Activated CD4-positive, alpha-beta T cell treated with anti-CD3 and anti-CD28 coated beads, Interleukin-2, amount 50 U/mL, for 4 hours (primary cell): ENCODE measurements around the gene ZDBF2.
A peak's percentile ranks its signal among the peaks of the same experiment; 100 is the strongest.
"Not testable (repeated sequence)": the region's sequence is repeated elsewhere in the genome, so short reads cannot be mapped to it uniquely, and the experiment has no call there.

Experiments used
- DNase-seq, 2 experiments: peaks; one replicate each; pipeline ENCODE4 v3.0.0-alpha.2; 2020

Gene ZDBF2

DNA sequence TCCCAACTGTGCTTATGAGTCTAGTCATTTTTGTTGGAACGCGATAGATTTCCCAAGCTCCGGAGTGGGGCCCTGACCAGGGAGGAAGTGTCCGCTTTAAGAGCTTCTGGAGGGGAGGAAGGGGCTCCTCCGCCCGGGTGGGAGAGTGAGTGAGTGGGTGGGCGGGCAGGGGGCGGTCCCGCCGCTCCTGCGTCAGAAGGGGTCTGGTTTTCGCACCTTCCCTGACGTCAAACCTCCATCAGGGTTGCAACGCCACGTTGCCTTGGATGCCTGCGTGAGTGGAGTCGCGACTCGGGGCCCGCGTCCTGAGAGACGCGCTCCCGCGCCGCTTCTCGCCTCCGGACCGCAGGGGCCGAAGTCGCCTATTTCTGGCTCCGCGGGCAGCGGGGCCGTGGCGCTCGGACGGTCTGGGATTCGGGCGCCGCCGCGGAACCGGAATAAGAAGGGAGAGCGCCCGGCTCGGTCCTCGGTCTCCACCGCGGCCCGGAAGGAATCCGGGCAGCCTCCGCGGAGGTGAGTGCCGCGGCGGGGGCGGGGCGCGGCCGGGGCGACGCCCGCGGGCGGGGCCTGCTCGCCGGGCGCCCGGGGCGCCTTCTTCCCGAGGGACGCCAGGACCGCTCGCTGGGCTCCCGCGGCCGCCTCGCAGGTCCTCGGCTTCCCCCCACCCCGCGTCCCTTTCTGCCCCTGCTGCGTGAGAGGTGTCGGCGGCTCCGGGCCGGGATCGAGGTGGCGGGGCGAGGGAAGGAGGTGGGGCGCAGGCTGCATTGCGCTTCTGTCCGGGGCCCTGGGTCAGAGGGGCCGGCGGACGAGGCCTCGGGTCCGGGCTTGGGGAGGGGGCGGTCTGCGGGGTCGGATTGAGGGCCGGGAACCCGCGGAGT, at the start of gene ZDBF2:
Gene ZDBF2, plus strand, starts transcription at position 230 of the 878 bp plus-strand sequence. CDS start 7,187 bp downstream, outside the sequence.
- peak; percentile 32 to 37 for DNase-seq

DNA sequence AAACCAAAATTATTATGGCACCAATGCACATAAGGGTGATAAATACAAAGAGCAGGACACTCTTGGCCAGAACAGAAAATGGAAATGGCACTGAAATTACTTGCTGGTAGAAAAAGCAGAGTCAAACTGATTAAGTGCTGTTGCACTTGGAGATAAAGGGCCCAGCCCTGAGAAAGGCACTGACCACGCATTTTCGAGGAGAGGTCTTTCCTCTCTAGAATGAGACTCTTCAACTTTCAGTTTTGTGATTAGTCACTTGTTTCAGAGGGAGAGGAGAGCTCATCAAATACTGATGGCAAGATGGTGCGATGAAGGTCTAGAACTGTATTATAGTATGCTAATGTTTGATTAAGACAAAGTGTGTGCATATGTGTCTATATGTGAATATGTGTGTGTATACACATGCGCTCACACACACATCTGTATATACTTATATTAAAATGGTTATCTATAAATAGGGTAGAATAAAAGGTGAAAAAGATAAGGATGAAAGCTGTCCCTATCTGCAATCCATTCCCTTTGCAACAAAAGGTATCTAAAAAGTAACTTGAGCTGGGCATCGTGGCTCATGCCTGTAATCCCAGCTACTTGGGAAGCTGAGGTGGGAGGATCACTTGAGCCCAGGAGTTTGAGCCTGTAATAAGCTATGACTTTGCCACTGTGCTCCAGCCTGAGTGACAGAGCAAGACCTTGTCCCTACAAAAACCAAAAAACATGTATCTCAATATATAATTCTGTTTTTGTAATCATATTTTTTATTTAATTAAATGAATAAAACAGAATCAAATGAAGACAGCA, 48.8 kb upstream of the ZDBF2 start:
- DNase-seq = no peak

DNA sequence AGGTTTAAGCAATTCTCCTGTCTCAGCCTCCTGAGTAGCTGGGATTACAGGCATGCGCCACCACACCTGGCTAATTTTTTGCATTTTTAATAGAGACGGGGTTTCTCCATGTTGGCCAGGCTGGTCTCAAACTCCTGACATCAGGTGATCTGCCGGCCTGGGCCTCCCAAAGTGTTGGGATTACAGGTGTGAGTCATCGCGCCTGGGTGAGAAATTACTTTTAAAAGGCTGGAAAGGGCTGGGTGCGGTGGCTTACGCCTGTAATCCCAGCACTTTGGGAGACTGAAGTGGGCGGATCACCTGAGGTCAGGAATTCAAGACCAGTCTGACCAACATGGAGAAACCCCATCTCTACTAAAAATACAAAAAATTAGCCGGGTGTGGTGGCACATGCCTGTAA, 45.8 kb upstream of the ZDBF2 start:
- not testable (repeated sequence) for DNase-seq

DNA sequence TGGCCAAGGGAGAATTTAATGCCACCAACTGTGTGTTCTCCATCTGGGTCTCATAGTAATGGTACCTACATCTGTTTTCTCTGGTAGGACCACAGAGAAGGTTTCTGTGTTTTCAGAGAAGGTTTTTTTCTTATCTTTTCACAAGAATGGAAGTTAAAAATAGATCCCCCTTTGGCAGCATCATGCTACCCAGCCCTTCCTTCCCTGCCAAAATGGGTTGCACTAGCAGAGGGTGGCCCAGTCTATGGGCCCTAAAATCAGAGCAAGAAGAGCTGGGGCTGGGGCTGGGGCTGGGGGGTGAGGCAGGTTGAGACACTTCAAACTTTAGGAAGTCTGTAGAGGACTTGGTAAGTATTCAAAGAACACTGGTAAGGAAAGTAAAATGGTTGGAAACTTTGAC, 44.8 kb upstream of the ZDBF2 start:
- DNase-seq = no peak

DNA sequence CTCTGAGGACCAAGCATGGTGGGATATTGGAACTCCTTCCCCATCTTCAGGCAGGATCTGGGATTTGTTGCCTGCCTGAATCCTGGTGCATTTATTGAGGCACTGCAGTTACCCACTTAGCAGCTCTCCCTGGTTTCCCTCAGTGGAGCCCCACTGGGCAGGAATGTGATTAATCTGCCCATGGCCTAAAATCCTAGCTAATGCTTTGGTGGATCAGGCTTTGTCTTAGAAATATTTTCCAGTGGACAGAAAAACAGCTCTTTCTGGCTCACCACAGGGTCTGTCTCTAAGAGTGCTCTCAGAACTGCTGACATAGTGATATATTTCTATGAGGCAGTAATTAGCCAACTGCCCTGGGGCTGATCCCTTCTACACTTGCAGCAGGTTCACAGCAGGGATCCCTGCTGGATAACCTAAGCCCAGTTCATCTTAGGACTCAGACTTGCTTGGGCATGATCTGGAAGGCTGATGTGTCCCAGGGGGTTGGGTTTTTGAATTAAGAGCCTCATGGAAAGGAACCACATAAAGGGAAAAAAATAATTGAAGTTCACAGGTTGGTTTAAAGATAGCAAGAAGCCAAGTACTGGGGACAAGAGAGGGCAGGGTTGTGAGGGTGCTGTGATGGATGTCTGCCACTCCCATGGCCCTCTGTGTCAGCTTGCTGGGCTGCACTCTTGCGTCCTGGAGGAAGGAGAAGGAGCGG, 44.3 kb upstream of the ZDBF2 start:
- DNase-seq = no peak

DNA sequence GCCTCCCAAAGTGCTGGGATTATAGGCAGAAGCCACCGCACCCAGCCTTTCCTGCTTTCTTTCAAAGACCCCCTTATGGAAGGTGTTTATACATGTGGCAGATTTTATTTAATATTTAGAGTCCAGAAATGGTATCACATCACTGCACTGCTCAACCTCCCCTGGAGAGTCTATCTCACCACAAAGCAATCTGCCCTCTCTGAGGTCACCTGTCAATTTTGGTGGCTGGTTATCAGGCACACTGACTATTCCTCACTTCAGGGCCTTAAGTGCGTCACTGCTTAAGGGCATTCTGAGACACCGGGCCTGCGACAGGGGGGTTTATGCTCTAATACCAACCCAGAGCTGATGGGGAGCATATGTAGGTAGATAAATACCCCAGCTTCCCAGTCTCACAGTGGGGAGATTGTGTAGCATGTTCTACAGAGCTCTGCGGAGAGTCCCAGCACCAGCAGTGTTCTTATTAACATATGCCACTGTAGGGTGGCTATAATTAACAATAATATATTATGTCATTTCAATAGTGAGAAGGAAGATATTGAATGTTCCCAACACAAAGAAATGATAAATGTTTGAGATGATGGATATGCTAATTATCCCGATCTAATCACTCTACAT, 42.7 kb upstream of the ZDBF2 start:
- no peak for DNase-seq

DNA sequence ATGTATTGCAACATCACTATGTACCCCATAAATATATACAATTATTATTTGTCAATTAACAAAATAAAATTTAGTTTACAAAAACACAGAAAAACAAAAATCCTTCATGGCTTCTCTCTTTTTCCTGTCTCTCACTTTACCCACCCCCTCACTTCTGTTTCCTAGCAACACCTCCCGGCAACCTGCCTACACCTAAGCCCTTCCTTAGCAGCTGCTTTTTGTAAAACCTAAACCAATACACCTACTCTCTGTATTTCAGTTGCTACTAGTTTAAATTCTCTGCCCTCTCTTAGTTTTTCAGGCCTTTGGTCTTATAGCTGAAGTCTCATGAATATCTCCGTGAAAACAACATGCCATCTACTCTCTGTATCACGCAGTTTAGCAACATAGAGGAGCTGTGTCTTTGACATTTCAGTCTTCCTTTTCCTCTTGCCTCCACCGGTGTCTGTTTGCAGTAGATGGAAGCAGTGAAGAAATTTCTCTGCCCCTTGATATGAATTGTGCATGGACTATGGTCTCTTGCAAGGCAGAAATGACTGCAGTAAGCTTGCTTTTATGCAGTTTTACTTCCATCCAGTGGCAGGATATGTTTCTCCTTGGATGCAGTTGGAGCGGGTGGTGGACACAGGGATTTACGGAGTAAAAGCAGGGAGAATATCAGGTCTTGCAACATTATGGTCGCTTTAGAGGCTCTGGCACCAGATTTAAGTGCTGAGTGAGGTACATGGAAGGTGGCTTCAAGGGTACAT, 42.0 kb upstream of the ZDBF2 start:
- DNase-seq = no peak

DNA sequence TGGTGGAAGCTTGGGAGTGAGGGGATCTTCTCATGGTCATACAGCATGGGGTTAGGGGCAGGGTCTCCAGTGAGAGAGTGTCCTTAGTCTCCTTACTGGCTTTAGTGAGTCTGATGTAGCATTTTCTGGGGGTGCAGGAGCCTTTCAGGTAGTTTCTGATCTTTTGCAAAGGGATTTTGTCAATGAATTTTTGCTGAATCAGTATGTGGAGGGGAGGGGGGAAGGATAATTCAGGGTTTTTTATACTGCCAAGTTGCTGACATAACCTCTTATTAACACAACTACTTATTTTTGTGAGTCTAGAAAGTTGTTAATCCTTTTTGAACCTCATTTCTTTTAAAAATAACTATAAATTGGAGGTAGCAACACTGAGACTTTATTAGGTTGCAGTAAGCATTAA, 35.3 kb upstream of the ZDBF2 start:
- no peak for DNase-seq

DNA sequence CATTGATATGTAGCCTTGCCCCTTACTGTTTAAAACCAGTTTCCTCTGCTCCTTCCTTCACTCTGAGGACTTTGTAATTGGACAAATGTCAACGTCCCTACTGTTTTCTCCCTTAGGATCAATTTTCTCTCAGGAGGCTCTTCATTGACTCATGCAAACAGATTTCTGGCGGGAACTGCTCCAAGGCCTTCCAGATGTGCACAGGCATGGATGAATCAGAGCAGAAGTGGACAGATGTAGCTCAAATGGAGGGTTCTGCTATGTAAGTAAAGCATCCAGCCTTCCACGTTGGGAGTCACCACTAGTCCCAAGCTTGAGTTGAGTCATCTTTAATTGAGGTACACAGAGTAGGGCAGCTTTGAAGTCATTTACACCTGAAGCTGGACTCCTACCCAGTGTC, 34.1 kb upstream of the ZDBF2 start:
- DNase-seq = no peak

DNA sequence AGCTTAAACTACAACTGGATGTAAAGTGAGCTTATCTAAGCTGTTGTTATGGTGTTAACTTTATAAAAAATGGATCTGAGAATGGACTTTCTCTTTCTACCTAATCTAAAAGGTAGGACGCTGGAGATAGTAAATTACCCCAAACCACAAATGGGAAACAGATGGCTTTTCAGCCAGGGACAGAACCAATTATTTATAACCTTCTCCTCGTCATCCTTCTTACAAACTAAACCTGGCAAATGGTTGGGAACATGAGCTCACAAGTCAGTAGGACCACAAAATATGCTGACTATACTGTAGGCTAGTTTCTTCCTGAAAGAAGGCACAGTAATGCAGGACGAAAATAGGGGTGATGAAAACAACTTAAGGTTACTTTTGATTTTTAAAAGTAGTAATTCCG, 32.7 kb upstream of the ZDBF2 start:
- no peak for DNase-seq

DNA sequence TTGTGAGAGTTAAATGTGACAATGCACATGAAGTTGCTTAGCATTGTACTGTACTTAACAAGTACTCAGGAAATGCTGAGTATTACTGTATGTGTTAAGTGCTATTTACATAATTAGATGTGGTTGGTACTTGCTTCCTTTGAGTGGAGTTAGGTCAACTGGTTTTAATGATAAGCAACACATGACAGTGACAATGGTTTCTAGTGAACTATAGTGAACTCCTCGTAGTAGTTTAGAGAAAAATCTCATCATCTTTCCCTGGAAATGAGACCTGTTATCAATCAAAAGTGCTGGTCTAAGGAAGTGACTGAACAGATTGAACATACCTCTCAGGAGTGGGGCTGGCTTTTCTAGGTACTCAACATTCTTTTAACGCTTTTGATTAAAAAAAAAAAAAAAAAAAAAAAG, 29.2 kb upstream of the ZDBF2 start:
- no peak for DNase-seq

DNA sequence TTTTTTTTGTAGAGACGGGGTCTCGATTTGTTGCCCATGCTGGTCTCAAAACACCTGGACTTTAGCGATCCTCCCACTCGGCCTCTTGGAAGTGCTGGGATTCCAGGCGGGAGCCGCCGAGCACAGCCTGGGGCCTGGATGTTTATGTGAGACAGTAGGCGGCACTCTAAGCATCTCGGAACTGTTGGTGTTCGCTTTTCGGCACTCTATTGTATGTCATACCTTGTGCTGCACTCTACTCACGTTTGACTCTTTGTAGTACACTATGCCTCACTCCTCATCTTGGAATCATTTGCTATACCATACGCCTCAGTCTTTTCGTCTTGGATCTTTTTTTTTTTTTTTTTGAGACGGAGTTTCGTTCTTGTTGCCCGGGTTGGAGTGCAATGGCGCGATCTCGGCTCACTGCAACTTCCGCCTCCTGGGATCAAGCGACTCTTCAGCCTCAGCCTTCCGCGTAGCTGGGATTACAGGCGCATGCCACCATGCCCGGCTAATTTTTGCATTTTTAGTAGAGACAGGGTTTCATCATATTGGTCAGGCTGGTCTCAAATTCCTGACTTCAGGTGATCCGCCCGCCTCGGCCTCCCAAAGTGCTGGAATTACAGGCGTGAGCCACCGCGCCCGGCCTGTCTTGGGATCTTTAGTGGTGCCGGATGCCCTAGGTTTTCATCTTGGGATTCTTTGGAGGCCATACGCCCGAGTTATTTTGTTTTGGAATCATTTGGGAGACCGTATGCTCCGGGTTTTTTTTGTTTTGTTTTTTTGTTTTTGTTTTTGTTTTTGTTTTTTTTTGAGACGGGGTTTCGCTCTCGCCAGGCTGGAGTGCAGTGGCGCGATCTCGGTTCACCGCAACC, 24.2 kb upstream of the ZDBF2 start:
- no peak for DNase-seq

DNA sequence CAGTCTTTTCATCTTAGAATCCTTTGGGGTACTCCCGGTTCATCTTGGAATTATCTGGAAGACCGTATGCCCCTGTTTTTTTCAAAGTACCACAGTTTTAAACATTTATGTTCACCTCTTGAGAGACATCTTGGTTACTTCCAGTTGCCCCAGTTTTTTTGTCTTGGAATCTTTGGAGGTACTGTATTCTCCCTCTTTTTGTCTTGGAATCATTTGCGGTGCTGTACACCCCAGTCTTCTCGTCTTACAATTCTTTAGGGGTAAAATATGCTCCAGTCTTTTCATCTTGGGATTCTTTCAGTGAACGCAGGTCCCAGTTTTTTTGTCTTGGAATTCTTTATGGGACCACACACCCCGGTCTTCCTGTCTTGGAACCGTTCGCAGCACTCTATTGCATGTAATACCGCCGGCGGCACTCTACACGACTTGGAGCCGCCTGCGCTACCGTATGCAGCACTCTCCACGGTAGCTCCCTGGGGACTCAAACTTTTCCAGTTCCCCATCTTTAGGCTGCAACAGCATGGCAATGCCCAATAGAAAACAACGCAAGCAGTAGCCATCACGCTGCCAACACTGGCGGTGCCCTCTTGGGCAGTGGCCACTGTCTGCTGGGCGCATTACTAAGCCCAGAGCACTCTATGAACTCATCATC, 21.2 kb upstream of the ZDBF2 start:
- no peak for DNase-seq

DNA sequence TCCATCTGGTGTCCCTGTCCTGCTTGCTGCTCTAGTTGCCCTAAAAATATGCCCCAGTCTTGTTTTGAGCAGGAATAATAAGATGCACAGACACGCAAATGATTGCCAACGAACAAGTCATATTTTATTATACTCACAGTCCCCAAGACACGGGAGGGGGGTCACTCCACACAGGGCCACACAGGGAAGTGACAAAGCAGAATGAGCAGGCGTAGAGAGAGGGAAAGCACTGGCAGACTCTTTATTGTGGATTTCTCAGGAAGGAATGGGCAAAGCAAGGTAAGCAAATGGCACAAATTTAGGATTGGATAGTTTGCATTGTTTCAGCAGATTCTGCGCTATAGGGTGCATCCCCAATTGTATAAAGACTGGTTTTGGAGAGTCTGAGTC, 20.7 kb upstream of the ZDBF2 start:
- no peak for DNase-seq

DNA sequence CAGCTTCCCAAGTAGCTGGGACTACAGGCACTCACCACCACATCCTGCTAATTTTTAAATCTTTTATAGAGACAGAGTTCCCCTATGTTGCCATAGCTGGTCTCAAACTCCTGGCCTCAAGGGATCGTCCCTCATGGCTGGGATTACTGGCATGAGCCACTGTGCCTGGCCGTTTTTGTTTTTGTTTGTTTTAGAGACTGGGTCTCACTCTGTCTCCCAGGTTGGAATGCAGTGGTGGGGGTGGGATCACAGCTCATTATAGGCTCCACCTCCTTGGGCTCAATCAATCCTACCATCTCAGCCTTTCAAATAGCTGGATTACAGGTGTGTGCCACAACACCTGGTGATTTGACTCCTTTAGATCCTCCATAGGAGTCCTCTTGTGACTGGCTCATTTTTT, 19.5 kb upstream of the ZDBF2 start:
- DNase-seq = no peak

DNA sequence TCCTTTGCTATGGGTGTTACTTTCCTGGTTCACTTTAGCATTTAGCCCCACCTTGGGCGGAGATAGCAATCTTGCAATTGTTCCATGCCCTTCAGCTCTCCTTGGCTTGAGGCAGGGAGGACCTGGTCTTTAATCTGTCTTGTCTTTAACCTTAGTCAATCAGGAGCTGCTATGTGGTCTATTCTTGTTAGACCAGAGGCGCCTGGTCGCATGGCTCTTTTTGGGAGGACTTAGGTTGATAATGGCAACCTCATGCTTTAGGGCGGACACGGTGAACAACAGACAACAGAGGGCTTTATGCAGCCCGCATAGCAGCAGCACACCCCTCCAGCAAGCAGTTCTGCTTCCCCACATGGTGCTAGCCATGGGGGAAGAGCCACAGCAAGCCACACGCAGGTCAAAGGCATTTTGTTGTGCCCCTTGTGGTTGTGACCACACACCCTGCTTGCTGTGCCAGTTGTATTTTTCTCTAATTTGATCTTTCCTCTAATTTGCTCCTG, 17.7 kb upstream of the ZDBF2 start:
- DNase-seq = no peak

DNA sequence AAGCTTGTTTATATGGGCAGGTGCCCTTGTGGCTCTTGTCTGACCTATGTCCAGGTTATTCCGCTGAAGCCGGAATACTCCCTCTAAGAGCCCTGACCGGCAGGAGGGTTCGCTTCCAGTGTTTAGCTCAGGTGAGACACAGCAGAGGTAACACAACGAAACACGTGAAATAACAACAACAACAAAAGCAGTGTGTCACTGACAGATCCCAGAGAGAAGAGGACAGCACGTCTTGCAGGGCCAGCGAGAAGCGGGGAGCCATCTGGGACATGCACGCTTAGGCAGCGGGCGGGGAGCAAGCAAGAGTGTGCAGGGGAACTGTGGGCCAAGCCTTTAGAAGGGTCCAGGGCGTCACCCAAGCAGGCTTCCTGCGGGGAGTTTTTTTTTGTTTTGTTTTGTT, 17.1 kb upstream of the ZDBF2 start:
- DNase-seq = no peak

DNA sequence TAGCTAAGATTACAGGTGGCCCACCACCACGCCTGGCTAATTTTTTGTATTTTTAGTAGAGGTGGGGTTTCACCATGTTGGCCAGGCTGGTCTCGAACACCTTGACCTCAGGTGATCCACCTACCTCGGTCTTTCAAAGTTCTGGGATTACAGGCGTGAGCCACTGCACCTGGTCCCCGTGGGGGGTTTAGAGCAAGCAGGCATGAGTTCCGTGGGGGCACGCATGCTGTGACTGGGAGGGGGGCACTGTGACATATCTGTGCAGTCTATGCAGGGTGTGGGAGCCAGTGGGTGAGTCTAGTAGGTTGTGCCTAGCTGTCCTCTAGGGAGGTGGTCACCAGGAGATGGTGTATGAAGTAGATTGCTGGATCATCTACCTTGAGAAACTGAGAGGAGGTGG, 16.6 kb upstream of the ZDBF2 start:
- no peak for DNase-seq

DNA sequence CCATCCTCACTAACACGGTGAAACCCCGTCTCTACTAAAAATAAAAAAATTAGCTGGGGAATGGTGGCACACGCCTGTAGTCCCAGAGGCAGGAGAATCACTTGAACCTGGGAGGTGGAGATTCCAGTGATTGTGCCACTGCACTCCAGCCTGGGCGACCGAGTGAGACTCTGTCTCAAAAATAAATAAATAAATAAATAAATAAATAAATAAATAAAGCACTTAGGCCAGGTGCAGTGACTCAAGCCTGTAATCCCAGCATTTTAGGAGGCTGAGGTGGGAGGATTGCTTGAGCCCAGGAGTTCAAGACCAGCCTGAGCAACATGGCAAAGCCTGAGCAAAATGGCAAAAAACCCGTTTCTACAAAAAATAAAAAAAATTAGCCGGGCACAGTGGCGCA, 15.8 kb upstream of the ZDBF2 start:
- DNase-seq = not testable (repeated sequence)

DNA sequence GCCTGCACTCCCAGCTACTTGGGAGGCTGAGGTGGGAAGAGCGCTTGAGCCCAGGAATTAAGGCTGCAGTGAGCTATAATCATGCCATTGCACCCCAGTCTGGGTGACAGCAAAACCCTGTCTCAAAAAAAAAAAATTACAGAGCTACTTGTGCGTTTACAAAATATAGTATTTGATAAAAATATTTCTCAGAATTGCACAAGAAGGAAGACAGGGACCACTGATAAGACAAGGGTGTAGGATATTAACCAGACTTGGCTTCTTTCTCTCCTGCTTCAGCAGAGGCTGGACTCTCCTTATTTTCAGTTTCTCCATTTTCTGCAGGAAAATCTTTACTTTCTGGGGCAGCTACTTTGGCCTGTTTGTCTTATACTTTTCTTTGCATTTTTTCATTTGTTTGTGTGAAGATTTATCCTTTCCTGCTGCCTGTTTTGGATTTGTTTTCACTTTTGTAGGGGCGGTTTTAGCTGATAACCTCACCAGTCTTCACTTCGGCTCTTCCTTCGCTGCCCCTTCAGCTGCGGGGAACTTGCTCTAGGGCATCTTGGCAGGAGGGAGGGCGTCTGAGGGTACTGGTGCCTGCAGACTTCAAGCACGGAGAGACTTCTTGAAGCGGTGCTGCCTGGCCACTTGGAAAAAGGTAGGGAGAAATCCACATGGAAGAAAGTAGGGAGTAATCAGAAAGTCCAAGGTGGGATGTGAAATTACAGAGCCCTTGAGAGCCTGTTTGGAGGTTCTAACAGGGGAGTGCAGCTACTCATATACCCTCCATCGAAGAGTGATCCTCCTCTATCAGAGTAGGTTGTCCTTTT, 14.9 kb upstream of the ZDBF2 start:
- DNase-seq = no peak
